Endometrial microvascular endothelial cells (primary cell): Measurements from ENCODE around the gene TXNIP. TPM values are rescaled to one million over a fixed set of nuclear protein-coding genes. Genes with fewer than 3 reads are reported as not detected.

Experiments
- in situ Hi-C: cut with HindIII; loops from 2 replicates; pipeline ENCODE4 v1.10.0; 2017; ENCODE audit warnings: low sequenced_read_pairs, low pct_unique_long_range_greater_than_20kb; ENCODE audit errors: inconsistent ontology term
- total RNA-seq: library from RNA; depleted of rRNA; stranded (reverse); fragments of >200 nt; gene quantifications from one replicate; pipeline ENCODE4 v1.2.3, GENCODE V29; 2015; ENCODE audit errors: inconsistent ontology term

The TXNIP gene
- total RNA-seq, 1 donor from 2014 or later, result 60.7 TPM

GRCh38 chr1:145990249-145990855 lies 6.0 kb downstream of the TXNIP start:
- in situ Hi-C loops, result no loop called here

- in situ Hi-C loops, result no loop called here
Observed at GRCh38 chr1:145988773-145989172, 7.6 kb downstream of the TXNIP start.

- in situ Hi-C loops, result no loop called here
Observed at GRCh38 chr1:145987926-145988325, 8.5 kb downstream of the TXNIP start.

GRCh38 chr1:145986551-145986950 lies 9.8 kb downstream of the TXNIP start:
- in situ Hi-C loops, result no loop called here

GRCh38 chr1:145985502-145986439 lies 10.6 kb downstream of the TXNIP start:
- in situ Hi-C loops, result no loop called here

- in situ Hi-C loops, result no loop called here
Observed at GRCh38 chr1:145985129-145985501, 11.3 kb downstream of the TXNIP start.

GRCh38 chr1:145983960-145984830 lies 12.2 kb downstream of the TXNIP start:
- in situ Hi-C loops, result no loop called here

GRCh38 chr1:145983206-145983675 lies 13.1 kb downstream of the TXNIP start:
- in situ Hi-C loops, result no loop called here

GRCh38 chr1:145982010-145982723 lies 14.2 kb downstream of the TXNIP start:
- in situ Hi-C loops, result no loop called here

GRCh38 chr1:145980457-145980994 lies 15.9 kb downstream of the TXNIP start:
- in situ Hi-C loops, result no loop called here

- in situ Hi-C loops, result no loop called here
Observed at GRCh38 chr1:145979746-145980456, 16.5 kb downstream of the TXNIP start.

- in situ Hi-C loops, result no loop called here
Observed at GRCh38 chr1:145978854-145979745, 17.3 kb downstream of the TXNIP start.

- in situ Hi-C loops, result no loop called here
Observed at GRCh38 chr1:145978471-145978853, 17.9 kb downstream of the TXNIP start.

GRCh38 chr1:145977486-145978470 lies 18.6 kb downstream of the TXNIP start:
- in situ Hi-C loops, result no loop called here

GRCh38 chr1:145977016-145977415 lies 19.4 kb downstream of the TXNIP start:
- in situ Hi-C loops, result no loop called here

- in situ Hi-C loops, result no loop called here
Observed at GRCh38 chr1:145975216-145975615, 21.2 kb downstream of the TXNIP start.
